WTC11 (cell line): ENCODE results near the gene P3H3.

Experiments used
- CTCF ChIP-seq: fragments of 200-600 bp; IDR thresholded peaks from 2 replicates; pipeline ENCODE4 v1.8.0; 2022; ENCODE audit warnings: antibody characterized with exemption
- NR3C1 ChIP-seq: sonication (generic); formaldehyde crosslinking; conservative IDR thresholded peaks from 2 replicates; pipeline ENCODE4 v1.8.1; 2023; ENCODE audit warnings: low read depth, mild to moderate bottlenecking, missing genetic modification reagents
- TF ChIP-seq, protein P1 (sequence below): fragments of 250-450 bp; sonication (Bioruptor Pico); IDR thresholded peaks from 2 replicates; pipeline ENCODE4 v2.1.2; 2022; ENCODE audit warnings: mild to moderate bottlenecking, moderate library complexity
- TF ChIP-seq, protein P2 (sequence below): sonication (generic); formaldehyde crosslinking; IDR thresholded peaks from 2 replicates; pipeline ENCODE4 v1.8.1; 2023; ENCODE audit warnings: mild to moderate bottlenecking, missing genetic modification reagents, moderate library complexity

DNA sequence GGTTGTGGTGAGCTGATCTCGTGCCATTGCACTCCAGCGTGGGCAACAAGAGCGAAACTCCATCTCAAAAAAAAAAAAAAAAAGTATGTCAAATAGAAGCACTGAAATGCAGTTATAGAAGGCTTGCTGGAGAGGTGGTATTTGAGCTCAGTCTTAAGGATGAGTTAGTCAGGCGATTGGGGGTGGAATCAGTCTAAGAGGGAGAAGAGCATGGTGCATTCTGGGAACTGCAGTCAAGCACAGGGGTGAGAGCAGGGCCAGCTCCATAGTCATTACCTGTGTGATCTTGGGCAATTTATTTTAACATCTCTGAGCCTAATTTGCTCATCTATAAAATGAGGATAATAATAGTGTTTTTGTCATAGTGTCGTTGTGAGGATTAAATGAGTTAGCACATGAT is 6.7 kb downstream of the P3H3 start:
- TF ChIP-seq NR3C1 (CRISPR knock-in tag) (no peak), CTCF (no peak)
- TF ChIP-seq, protein P1, sequence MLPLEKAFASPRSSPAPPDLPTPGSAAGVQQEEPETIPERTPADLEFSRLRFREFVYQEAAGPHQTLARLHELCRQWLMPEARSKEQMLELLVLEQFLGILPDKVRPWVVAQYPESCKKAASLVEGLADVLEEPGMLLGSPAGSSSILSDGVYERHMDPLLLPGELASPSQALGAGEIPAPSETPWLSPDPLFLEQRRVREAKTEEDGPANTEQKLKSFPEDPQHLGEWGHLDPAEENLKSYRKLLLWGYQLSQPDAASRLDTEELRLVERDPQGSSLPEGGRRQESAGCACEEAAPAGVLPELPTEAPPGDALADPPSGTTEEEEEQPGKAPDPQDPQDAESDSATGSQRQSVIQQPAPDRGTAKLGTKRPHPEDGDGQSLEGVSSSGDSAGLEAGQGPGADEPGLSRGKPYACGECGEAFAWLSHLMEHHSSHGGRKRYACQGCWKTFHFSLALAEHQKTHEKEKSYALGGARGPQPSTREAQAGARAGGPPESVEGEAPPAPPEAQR (CRISPR knock-in tag): no peak
- TF ChIP-seq, protein P2, sequence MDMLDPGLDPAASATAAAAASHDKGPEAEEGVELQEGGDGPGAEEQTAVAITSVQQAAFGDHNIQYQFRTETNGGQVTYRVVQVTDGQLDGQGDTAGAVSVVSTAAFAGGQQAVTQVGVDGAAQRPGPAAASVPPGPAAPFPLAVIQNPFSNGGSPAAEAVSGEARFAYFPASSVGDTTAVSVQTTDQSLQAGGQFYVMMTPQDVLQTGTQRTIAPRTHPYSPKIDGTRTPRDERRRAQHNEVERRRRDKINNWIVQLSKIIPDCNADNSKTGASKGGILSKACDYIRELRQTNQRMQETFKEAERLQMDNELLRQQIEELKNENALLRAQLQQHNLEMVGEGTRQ: no peak
